ENCODE data around the gene GLB1L3.

- TF ChIP-seq CTCF (IDR thresholded peaks at IDR 0.05) (no peak), POLR2A (IDR thresholded peaks at IDR 0.05) (no peak)
Observed at GRCh38 chr11:134273317-134273712, 2.9 kb upstream of the GLB1L3 start.
